ENCODE results near the gene BHLHE40.

DNA sequence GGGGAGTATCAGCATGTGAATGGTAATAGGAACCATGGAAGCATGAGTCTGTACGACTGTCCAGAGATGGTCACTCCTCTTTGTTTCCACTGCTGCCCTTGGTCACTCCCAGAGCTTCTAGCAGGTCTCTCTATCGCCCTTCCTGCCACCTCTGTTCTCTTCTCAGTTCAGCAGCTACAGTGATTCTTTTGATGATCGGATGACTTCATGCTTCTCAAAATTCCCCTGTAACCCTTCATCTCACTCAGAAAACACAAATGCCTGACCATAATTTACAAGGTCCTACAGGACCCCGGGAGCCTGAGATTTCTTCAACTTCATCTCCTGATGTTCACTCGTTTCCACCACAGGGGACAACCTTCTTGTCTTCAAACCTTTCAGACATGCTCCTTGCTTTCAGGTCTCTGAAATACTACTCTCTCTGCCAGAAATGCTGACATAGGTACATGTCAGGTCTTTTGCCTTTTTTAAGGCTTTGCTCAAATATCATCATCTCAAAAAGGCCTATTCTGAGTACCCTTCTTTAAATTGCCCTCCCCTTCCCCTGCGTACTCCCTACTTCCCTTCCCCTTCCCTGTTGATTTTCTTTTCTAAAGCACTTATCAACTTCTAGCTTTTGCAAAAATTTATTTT lies 42.1 kb upstream of the BHLHE40 start:
- TF ChIP-seq POLR2AphosphoS5 (IDR thresholded peaks at IDR 0.05; ENCODE audit: low read depth) (no peak), CTCF (conservative IDR thresholded peaks at IDR 0.05; ENCODE audit: low read depth in 2 of 2) (no peak), EZH2 (IDR thresholded peaks at IDR 0.05; ENCODE audit: low read depth, unreplicated experiment) (no peak), CREB1 (CRISPR knock-in tag; IDR thresholded peaks at IDR 0.05; ENCODE audit: low read depth) (no peak), JUNB (IDR thresholded peaks at IDR 0.05; ENCODE audit: unreplicated experiment) (no peak), STAT1 (IDR thresholded peaks at IDR 0.05; ENCODE audit: unreplicated experiment) (no peak), EZH2phosphoT487 (IDR thresholded peaks at IDR 0.05; ENCODE audit: unreplicated experiment) (no peak), ZNF114 (CRISPR knock-in tag; IDR thresholded peaks at IDR 0.05) (no peak), ZNF462 (CRISPR knock-in tag; IDR thresholded peaks at IDR 0.05) (no peak), ZNF331 (CRISPR knock-in tag; IDR thresholded peaks at IDR 0.05; ENCODE audit: low read depth) (no peak)
- TF ChIP-seq, protein P1, sequence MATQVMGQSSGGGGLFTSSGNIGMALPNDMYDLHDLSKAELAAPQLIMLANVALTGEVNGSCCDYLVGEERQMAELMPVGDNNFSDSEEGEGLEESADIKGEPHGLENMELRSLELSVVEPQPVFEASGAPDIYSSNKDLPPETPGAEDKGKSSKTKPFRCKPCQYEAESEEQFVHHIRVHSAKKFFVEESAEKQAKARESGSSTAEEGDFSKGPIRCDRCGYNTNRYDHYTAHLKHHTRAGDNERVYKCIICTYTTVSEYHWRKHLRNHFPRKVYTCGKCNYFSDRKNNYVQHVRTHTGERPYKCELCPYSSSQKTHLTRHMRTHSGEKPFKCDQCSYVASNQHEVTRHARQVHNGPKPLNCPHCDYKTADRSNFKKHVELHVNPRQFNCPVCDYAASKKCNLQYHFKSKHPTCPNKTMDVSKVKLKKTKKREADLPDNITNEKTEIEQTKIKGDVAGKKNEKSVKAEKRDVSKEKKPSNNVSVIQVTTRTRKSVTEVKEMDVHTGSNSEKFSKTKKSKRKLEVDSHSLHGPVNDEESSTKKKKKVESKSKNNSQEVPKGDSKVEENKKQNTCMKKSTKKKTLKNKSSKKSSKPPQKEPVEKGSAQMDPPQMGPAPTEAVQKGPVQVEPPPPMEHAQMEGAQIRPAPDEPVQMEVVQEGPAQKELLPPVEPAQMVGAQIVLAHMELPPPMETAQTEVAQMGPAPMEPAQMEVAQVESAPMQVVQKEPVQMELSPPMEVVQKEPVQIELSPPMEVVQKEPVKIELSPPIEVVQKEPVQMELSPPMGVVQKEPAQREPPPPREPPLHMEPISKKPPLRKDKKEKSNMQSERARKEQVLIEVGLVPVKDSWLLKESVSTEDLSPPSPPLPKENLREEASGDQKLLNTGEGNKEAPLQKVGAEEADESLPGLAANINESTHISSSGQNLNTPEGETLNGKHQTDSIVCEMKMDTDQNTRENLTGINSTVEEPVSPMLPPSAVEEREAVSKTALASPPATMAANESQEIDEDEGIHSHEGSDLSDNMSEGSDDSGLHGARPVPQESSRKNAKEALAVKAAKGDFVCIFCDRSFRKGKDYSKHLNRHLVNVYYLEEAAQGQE (IDR thresholded peaks at IDR 0.05; ENCODE audit: unreplicated experiment) = no peak
- TF ChIP-seq, protein P2, sequence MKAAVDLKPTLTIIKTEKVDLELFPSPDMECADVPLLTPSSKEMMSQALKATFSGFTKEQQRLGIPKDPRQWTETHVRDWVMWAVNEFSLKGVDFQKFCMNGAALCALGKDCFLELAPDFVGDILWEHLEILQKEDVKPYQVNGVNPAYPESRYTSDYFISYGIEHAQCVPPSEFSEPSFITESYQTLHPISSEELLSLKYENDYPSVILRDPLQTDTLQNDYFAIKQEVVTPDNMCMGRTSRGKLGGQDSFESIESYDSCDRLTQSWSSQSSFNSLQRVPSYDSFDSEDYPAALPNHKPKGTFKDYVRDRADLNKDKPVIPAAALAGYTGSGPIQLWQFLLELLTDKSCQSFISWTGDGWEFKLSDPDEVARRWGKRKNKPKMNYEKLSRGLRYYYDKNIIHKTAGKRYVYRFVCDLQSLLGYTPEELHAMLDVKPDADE (IDR thresholded peaks at IDR 0.05) = no peak
